Measurements from ENCODE around the gene ERBIN. TPM values are rescaled to one million over a fixed set of nuclear protein-coding genes. Genes with fewer than 3 reads are reported as not detected.

ERBIN gene
- total and polyA plus RNA-seq, 9 of the 15 experiments (the other 6 are each of a cell fraction or from before 2014, with no cell fraction given) = 11.9 to 72.8 (median 41.7) TPM

- in situ Hi-C loops (cut with MboI) = no loop called here
- Histone ChIP-seq H3K27me3 (ENCODE audit: control insufficient read depth in 2 of 2, insufficient read depth in 2 of 2, low read length in 2 of 2) (no peaks in the 10 kb centered on the region), H3K9me3 (replicated peaks; ENCODE audit: control insufficient read depth, insufficient read depth, low read depth, low read length) (no peaks in the 10 kb centered on the region), H3K9me1 (ENCODE audit: control insufficient read depth, insufficient read depth, low read length) (no peaks in the 10 kb centered on the region), H3K4me2 (ENCODE audit: insufficient read depth, low read length) (no peak overlapping the region), H3K79me2 (ENCODE audit: control insufficient read depth, insufficient read depth, low read length) (no peaks in the 10 kb centered on the region), H3K4me3 (no peak overlapping the region), H3K9ac (ENCODE audit: insufficient read depth in 1 of 2, low read depth in 2 of 2, low read length in 2 of 2) (no peak overlapping the region), H3K4me1 (replicated peaks in 1 of 2; ENCODE audit: control insufficient read depth in 2 of 2, insufficient read depth in 2 of 2, low read length in 2 of 2) (no peaks in the 10 kb centered on the region; a peak in 1 of 5 replicates), H4K20me1 (replicated peaks; ENCODE audit: control insufficient read depth, insufficient read depth, low read length) (no peaks in the 10 kb centered on the region), H2AFZ (ENCODE audit: low read depth, low read length) (no peak overlapping the region), H3K27ac (ENCODE audit: extremely low read depth, low read depth, low read length) (no peak overlapping the region), H3K36me3 (ENCODE audit: control insufficient read depth, insufficient read depth, low read length) (no peaks in the 10 kb centered on the region)
- no peak for FAIRE-seq
- no TSS peak for BruUV-seq (replicated peaks)
- ChIA-PET CTCF (ENCODE audit: low intra/inter-chr PET ratio) (no interaction called here), POLR2A (no interaction called here)
- ATAC-seq = no peak
- DNase-seq (ENCODE audit: extremely low read depth in 1 of 4, low spot score in 3 of 4) = no peak
- WGBS (ENCODE audit: insufficient coverage, low coverage, missing lambda C conversion rate) = 78% methylated on average over 3 of the region's 3 CpGs
- intact Hi-C loops (cut with micrococcal nuclease) = no loop called here
- TF ChIP-seq ZNF197 (CRISPR knock-in tag; IDR thresholded peaks at IDR 0.05; ENCODE audit: low read depth) (no peak), CTCFL (IDR thresholded peaks at IDR 0.05; ENCODE audit: borderline replicate concordance, insufficient read depth, low read depth, low read length, poor library complexity, severe bottlenecking) (no peak), REST (IDR thresholded peaks at IDR 0.05; ENCODE audit: borderline replicate concordance) (no peak), REST (CRISPR knock-in tag; IDR thresholded peaks at IDR 0.05; ENCODE audit: low read depth) (no peak), ATF1 (CRISPR knock-in tag; IDR thresholded peaks at IDR 0.05) (no peak), ATF1 (tag; IDR thresholded peaks at IDR 0.05) (no peak), KAT7 (CRISPR knock-in tag; IDR thresholded peaks at IDR 0.05; ENCODE audit: borderline replicate concordance) (no peak), ZNF696 (CRISPR knock-in tag; conservative IDR thresholded peaks at IDR 0.05) (no peak), MCM3 (IDR thresholded peaks at IDR 0.05) (no peak), JUNB (CRISPR knock-in tag; conservative IDR thresholded peaks at IDR 0.05) (no peak), ILF3 (IDR thresholded peaks at IDR 0.05; ENCODE audit: borderline replicate concordance) (no peak), E2F1 (CRISPR knock-in tag; IDR thresholded peaks at IDR 0.05) (no peak), MCM7 (IDR thresholded peaks at IDR 0.05) (no peak), BDP1 (IDR thresholded peaks at IDR 0.05; ENCODE audit: insufficient read depth, insufficient read length) (no peak)
Observed at GRCh38 chr5:65916066-65916465, 10.3 kb upstream of the ERBIN start.

All from K562 (cell line).